ENCODE measurements around the gene PAK4.

GRCh38 chr19:39169143-39169810, 43.7 kb downstream of the PAK4 start:
- TF ChIP-seq POLR2AphosphoS5 (IDR thresholded peaks at IDR 0.05; ENCODE audit: low read depth, low read length): no peak
- no peak for TF ChIP-seq FOSL1 (IDR thresholded peaks at IDR 0.05; ENCODE audit: low read depth)
- no peak for TF ChIP-seq POLR2A (IDR thresholded peaks at IDR 0.05; ENCODE audit: borderline replicate concordance, extremely low read depth, insufficient read depth, insufficient read length)
